ENCODE measurements around the gene FYCO1. TPM values are rescaled to one million over a fixed set of nuclear protein-coding genes. Genes with fewer than 3 reads are reported as not detected.

Gene FYCO1
- total RNA-seq, 1 experiment from 2014 or later, result 10.9 TPM

DNA sequence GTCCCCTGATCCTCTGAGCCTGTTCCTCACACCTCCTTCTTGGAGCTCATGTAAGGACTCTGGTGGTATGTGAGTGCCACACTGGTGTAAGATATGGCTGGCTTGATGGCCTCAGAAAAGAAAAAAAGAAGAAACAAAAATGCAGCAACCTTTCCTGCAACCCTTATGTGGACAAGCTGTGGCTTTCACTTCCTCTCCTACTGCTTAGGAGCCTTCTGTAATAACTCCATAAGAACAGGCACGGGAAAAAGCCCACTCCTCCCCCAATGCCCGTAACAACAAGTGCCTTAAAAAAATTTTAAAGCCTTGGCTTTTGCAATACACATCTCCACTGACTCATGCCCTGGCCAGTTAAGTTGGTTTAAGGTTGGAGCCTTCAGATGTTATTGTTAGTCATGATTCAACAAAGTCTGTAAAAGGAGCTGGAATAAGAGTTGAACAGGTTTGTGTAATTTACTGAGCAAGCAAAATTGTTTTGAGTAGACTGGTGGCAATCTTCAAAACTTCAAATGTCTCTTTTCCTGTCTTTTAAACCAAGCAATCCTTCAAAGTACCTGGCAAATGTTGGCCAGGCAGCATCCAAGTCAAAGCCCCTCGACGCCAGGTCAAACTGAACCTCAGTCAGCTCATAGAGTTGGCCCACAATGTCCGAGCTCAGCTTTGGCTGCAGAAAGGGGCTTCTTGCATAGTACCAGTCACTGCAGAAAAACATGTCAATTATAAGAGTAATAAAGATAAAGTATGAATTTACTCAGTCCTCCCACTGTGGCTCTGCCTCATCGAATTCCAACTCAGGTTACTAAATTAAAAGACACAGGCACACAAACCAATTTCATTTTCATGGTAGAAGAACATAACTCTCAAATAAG lies 22.9 kb downstream of the FYCO1 start:
- peaks cover 3% of the 10 kb centered on the region for H3K36me3 ChIP-seq (ENCODE audit: control insufficient read depth, insufficient read depth, low read length)
- no peaks in the 10 kb centered on the region for H3K27me3 ChIP-seq (replicated peaks; ENCODE audit: control insufficient read depth, insufficient read depth, low read length)
- ChIA-PET POLR2A (no interaction called here), CTCF (no interaction called here)
- no TSS peak for BruUV-seq (replicated peaks)
- intact Hi-C loops (cut with micrococcal nuclease; ENCODE audit: unreplicated experiment), result no loop called here
- DNase-seq, result no peak
- no peaks in the 10 kb centered on the region for H3K4me1 ChIP-seq
- Mint-ChIP-seq H3K4me3 (ENCODE audit: unreplicated experiment) (no peak overlapping the region), H3K27ac (ENCODE audit: unreplicated experiment) (no peak overlapping the region), H3K9me3 (ENCODE audit: unreplicated experiment) (no peaks in the 10 kb centered on the region), H3K27me3 (ENCODE audit: insufficient read depth, unreplicated experiment) (no peaks in the 10 kb centered on the region), H3K4me1 (ENCODE audit: low read depth, unreplicated experiment) (no peaks in the 10 kb centered on the region), H3K36me3 (ENCODE audit: insufficient read depth, unreplicated experiment) (peaks cover 9% of the 10 kb centered on the region)
- H3K9me3 ChIP-seq, result no peaks in the 10 kb centered on the region
- no peak overlapping the region for H3K4me3 ChIP-seq (ENCODE audit: low read depth, low read length)
- TF ChIP-seq, protein P1, sequence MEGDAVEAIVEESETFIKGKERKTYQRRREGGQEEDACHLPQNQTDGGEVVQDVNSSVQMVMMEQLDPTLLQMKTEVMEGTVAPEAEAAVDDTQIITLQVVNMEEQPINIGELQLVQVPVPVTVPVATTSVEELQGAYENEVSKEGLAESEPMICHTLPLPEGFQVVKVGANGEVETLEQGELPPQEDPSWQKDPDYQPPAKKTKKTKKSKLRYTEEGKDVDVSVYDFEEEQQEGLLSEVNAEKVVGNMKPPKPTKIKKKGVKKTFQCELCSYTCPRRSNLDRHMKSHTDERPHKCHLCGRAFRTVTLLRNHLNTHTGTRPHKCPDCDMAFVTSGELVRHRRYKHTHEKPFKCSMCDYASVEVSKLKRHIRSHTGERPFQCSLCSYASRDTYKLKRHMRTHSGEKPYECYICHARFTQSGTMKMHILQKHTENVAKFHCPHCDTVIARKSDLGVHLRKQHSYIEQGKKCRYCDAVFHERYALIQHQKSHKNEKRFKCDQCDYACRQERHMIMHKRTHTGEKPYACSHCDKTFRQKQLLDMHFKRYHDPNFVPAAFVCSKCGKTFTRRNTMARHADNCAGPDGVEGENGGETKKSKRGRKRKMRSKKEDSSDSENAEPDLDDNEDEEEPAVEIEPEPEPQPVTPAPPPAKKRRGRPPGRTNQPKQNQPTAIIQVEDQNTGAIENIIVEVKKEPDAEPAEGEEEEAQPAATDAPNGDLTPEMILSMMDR (IDR thresholded peaks at IDR 0.05; ENCODE audit: insufficient read depth in 1 of 2, low read depth in 1 of 2, low read length in 1 of 2, severe bottlenecking in 1 of 2, unreplicated experiment in 1 of 2), result no peak

DNA sequence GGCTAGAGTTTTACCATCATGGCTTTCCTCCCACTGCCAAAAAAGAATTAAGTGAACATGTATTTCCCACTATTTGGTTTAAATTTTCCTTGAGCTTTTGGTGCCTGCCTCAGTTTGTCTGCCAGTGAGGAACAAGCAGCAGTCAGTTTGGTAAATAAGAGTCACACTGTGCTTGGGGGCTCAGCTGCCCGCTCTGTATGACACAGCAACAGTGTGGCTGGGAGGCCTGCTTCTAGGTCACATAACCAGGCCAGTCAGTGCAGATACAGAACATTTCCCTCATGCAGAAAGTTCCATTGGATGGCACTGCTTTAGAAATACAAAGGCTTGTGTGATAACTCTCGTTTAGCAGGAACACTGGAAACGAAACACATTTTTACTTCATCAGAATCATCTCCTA lies 25.7 kb downstream of the FYCO1 start:
- Histone ChIP-seq H3K4me1 (no peaks in the 10 kb centered on the region), H3K27me3 (replicated peaks; ENCODE audit: control insufficient read depth, insufficient read depth, low read length) (no peaks in the 10 kb centered on the region), H3K4me3 (ENCODE audit: low read depth, low read length) (no peak overlapping the region), H3K36me3 (ENCODE audit: control insufficient read depth, insufficient read depth, low read length) (peaks cover 3% of the 10 kb centered on the region), H3K9me3 (no peaks in the 10 kb centered on the region)
- no TSS peak for BruUV-seq (replicated peaks)
- CTCF ChIA-PET, result no interaction called here
- Mint-ChIP-seq H3K27me3 (ENCODE audit: insufficient read depth, unreplicated experiment) (no peaks in the 10 kb centered on the region), H3K4me3 (ENCODE audit: unreplicated experiment) (no peak overlapping the region), H3K9me3 (ENCODE audit: unreplicated experiment) (no peaks in the 10 kb centered on the region), H3K36me3 (ENCODE audit: insufficient read depth, unreplicated experiment) (peaks cover 25% of the 10 kb centered on the region), H3K27ac (ENCODE audit: unreplicated experiment) (no peak overlapping the region), H3K4me1 (ENCODE audit: low read depth, unreplicated experiment) (no peaks in the 10 kb centered on the region)
- TF ChIP-seq, protein P1 (IDR thresholded peaks at IDR 0.05; ENCODE audit: insufficient read depth in 1 of 2, low read depth in 1 of 2, low read length in 1 of 2, severe bottlenecking in 1 of 2, unreplicated experiment in 1 of 2), result no peak
- POLR2A ChIA-PET, result no interaction called here
- no peak for DNase-seq
- intact Hi-C loops (cut with micrococcal nuclease; ENCODE audit: unreplicated experiment), result no loop called here

DNA sequence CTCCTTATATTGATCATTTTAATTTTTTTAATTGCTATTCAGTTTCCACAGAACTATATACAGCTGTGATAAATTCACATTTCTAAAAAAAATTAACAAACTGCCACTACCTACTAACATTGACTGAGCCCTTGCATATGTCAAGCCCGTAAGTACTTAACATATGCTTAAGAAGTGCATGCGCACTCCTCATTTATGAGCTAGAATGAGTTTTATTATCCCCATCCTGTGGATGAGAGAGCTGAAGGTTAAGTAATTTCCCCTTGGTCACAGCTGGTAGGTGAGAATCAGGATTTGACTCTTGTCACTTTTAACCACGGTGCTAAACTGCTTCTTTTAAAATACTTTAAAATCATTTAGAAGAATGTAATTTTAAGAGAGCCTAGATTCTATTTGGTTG lies 26.5 kb downstream of the FYCO1 start:
- ChIA-PET POLR2A (no interaction called here), CTCF (no interaction called here)
- BruUV-seq (replicated peaks), result no TSS peak
- Mint-ChIP-seq H3K36me3 (ENCODE audit: insufficient read depth, unreplicated experiment) (peaks cover 25% of the 10 kb centered on the region), H3K4me3 (ENCODE audit: unreplicated experiment) (no peak overlapping the region), H3K27me3 (ENCODE audit: insufficient read depth, unreplicated experiment) (no peaks in the 10 kb centered on the region), H3K9me3 (ENCODE audit: unreplicated experiment) (no peaks in the 10 kb centered on the region), H3K27ac (ENCODE audit: unreplicated experiment) (no peak overlapping the region), H3K4me1 (ENCODE audit: low read depth, unreplicated experiment) (no peaks in the 10 kb centered on the region)
- Histone ChIP-seq H3K4me1 (no peaks in the 10 kb centered on the region), H3K36me3 (ENCODE audit: control insufficient read depth, insufficient read depth, low read length) (peaks cover 3% of the 10 kb centered on the region; the same call in 1 of the 2 replicates), H3K4me3 (ENCODE audit: low read depth, low read length) (no peak overlapping the region), H3K9me3 (no peaks in the 10 kb centered on the region), H3K27me3 (replicated peaks; ENCODE audit: control insufficient read depth, insufficient read depth, low read length) (no peaks in the 10 kb centered on the region)
- intact Hi-C loops (cut with micrococcal nuclease; ENCODE audit: unreplicated experiment), result no loop called here
- no peak for DNase-seq
- TF ChIP-seq, protein P1 (IDR thresholded peaks at IDR 0.05; ENCODE audit: insufficient read depth in 1 of 2, low read depth in 1 of 2, low read length in 1 of 2, severe bottlenecking in 1 of 2, unreplicated experiment in 1 of 2), result no peak
